ENCODE measurements around the gene GRK6.

- TF ChIP-seq CTCF (IDR thresholded peaks at IDR 0.05) (no peak), POLR2A (IDR thresholded peaks at IDR 0.05) (no peak)
These were observed 30.1 kb downstream of the GRK6 start for GRCh38 chr5:177456591-177456964.
